Prostate gland (tissue), 2 donors: Measurements from ENCODE around the gene SEC61G.

Experiments used
- CTCF ChIP-seq, 4 experiments: fragments of 200-600 bp in 2 of 4; fragments of 450-650 bp in 2 of 4; sonication (generic) in 2 of 4; IDR thresholded peaks; 1 replicate in 3 of 4; 2 replicates in 1 of 4; pipeline ENCODE4 v1.5.1; 2016 to 2019; ENCODE audit warnings: antibody characterized with exemption in 4 of 4, mild to moderate bottlenecking in 2 of 4, moderate library complexity in 2 of 4
- POLR2A ChIP-seq: fragments of 450-650 bp; IDR thresholded peaks from one replicate; pipeline ENCODE4 v1.6.1; 2016; ENCODE audit warnings: antibody characterized with exemption, mild to moderate bottlenecking
- POLR2AphosphoS5 ChIP-seq: sonication (generic); formaldehyde crosslinking; IDR thresholded peaks from one replicate; pipeline ENCODE4 v1.6.1; 2017; ENCODE audit warnings: antibody characterized with exemption

DNA sequence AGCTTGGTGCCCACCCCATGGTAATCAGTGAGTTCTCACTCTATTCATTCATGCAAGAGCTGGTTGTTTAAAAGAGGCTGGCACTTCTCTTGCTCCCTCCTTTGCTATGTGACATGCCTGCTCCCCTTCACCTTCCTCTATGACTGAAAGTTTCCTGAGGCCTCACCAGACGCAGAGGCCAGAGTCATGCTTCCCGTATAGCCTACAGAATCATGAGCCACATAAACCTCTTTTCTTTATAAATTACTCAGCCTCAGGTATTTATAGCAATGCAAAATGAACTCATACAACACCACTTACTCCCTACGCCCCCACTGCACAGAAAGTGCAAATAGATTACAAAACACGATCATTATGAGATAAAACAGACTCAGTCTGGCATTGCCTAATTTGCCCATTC, 39.0 kb downstream of the SEC61G start:
- TF ChIP-seq CTCF (IDR thresholded peaks at IDR 0.05) (no peak), POLR2A (no peak), POLR2AphosphoS5 (no peak)
